HT1080 (cell line): ENCODE results near the gene CDH4. TPM values are rescaled to one million over a fixed set of nuclear protein-coding genes. Genes with fewer than 3 reads are reported as not detected.

ENCODE experiments used
- DNase-seq: peaks from one replicate; pipeline ENCODE4 v3.0.0-alpha.2; 2015; ENCODE audit warnings: low read depth
- total RNA-seq: library from RNA; depleted of rRNA; stranded (reverse); fragments of >200 nt; shearing (Covaris generic); gene quantifications from 2 replicates; pipeline ENCODE4 v1.2.3, GENCODE V29; 2014

The CDH4 gene
- total RNA-seq, 1 experiment from 2014 or later, result 10.8 TPM

- no peak for DNase-seq
Measured at GRCh38 chr20:61949714-61950640, 697.9 kb downstream of the CDH4 start.

- DNase-seq, result no peak
Measured at GRCh38 chr20:61950641-61951071, 698.6 kb downstream of the CDH4 start.

GRCh38 chr20:61951695-61952533, 699.9 kb downstream of the CDH4 start:
- DNase-seq, result no peak

- no peak for DNase-seq
Measured at GRCh38 chr20:61953037-61954021, 701.3 kb downstream of the CDH4 start.

GRCh38 chr20:61954276-61955021, 702.4 kb downstream of the CDH4 start:
- no peak for DNase-seq

- no peak for DNase-seq
Measured at GRCh38 chr20:61955668-61956395, 703.8 kb downstream of the CDH4 start.

GRCh38 chr20:61956396-61957342, 704.6 kb downstream of the CDH4 start:
- DNase-seq, result no peak

- no peak for DNase-seq
Measured at GRCh38 chr20:61957961-61958715, 706.1 kb downstream of the CDH4 start.

- DNase-seq, result no peak
Measured at GRCh38 chr20:61958773-61959700, 707.0 kb downstream of the CDH4 start.

- no peak for DNase-seq
Measured at GRCh38 chr20:61960836-61961235, 708.8 kb downstream of the CDH4 start.

- no peak for DNase-seq
Measured at GRCh38 chr20:61963149-61963548, 711.1 kb downstream of the CDH4 start.

GRCh38 chr20:61963885-61964674, 712.0 kb downstream of the CDH4 start:
- DNase-seq, result no peak

- no peak for DNase-seq
Measured at GRCh38 chr20:61964675-61965605, 712.9 kb downstream of the CDH4 start.
